NT2/D1 (cell line): Measurements from ENCODE around the gene SH3BGRL.

ENCODE experiments used
- YY1 ChIP-seq: IDR thresholded peaks from 2 replicates; pipeline ENCODE4 v1.6.1; 2011; ENCODE audit not compliant: insufficient read length, insufficient read depth
- ZNF274 ChIP-seq: IDR thresholded peaks from 2 replicates; pipeline ENCODE4 v1.6.1; 2011; ENCODE audit warnings: mild to moderate bottlenecking, low read depth, low read length

- TF ChIP-seq ZNF274 (no peak), YY1 (no peak)
These were observed 137.0 kb downstream of the SH3BGRL start for GRCh38 chrX:81338924-81339323.
